ENCODE results near the gene SNX9.

DNA sequence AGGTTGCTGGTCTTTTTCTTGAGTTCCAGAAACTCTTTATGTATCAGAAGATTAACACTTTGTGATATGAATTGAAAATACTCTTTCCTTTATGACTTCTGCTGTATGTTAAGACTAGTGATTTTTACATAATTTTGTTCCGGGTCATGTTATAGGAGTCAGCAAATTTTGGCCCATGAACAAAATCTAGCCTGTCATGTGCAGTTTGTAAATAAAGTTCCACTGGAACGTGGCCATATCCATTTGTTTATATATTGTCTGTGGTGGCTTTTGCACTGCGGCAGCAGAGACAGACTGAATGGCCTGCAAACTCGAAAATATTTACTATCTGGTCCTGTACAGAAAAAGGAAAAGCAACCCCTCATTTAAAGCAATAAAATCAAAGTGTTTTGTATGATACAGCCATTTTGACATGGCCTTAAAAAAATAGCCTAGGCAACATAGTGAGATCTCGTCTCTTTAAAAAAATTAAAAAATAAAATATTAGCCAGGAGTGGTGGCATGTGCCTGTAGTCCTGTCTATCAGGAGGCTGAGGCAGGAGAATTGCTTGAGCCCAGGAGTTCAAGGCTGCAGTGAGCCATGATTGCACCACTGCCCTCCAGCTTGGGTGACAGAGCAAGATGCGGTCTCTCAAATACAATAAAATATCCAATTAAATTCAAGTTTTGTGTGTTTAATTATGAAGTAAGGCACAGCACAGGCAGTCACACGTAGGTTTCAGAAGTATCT is 36.9 kb downstream of the SNX9 start:
- TF ChIP-seq, protein P1, sequence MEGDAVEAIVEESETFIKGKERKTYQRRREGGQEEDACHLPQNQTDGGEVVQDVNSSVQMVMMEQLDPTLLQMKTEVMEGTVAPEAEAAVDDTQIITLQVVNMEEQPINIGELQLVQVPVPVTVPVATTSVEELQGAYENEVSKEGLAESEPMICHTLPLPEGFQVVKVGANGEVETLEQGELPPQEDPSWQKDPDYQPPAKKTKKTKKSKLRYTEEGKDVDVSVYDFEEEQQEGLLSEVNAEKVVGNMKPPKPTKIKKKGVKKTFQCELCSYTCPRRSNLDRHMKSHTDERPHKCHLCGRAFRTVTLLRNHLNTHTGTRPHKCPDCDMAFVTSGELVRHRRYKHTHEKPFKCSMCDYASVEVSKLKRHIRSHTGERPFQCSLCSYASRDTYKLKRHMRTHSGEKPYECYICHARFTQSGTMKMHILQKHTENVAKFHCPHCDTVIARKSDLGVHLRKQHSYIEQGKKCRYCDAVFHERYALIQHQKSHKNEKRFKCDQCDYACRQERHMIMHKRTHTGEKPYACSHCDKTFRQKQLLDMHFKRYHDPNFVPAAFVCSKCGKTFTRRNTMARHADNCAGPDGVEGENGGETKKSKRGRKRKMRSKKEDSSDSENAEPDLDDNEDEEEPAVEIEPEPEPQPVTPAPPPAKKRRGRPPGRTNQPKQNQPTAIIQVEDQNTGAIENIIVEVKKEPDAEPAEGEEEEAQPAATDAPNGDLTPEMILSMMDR (optimal IDR thresholded peaks at IDR 0.05 in 1 of 3, IDR thresholded peaks at IDR 0.05 in 1 of 3, conservative IDR thresholded peaks at IDR 0.05 in 1 of 3; ENCODE audit: extremely low read depth in 1 of 3, insufficient read depth in 2 of 3, low read length in 3 of 3) = no peak
- TF ChIP-seq EZH2 (IDR thresholded peaks at IDR 0.05; ENCODE audit: low read length) = no peak
